HepG2 (cell line): ENCODE results near the gene DNAAF3. TPM values are rescaled to one million over a fixed set of nuclear protein-coding genes. Genes with fewer than 3 reads are reported as not detected.

Experiments used
- CENPBD1 ChIP-seq: sonication (generic); formaldehyde crosslinking; IDR thresholded peaks from 2 replicates; pipeline ENCODE4 v1.8.0; 2022; ENCODE audit warnings: missing genetic modification reagents, low read depth, mild to moderate bottlenecking, borderline replicate concordance
- CENPX ChIP-seq: sonication (generic); formaldehyde crosslinking; IDR thresholded peaks from 2 replicates; pipeline ENCODE4 v1.9.0; 2021; ENCODE audit warnings: mild to moderate bottlenecking, missing genetic modification reagents, moderate library complexity
- GLI4 ChIP-seq: sonication (generic); formaldehyde crosslinking; IDR thresholded peaks from 2 replicates; pipeline ENCODE4 v1.5.1; 2020; ENCODE audit warnings: missing genetic modification reagents, mild to moderate bottlenecking, moderate library complexity, borderline replicate concordance
- MED8 ChIP-seq: sonication (generic); formaldehyde crosslinking; IDR thresholded peaks from 2 replicates; pipeline ENCODE4 v1.8.1; 2023; ENCODE audit warnings: mild to moderate bottlenecking, missing genetic modification reagents; ENCODE audit not compliant: insufficient replicate concordance
- MEF2D ChIP-seq: sonication (generic); formaldehyde crosslinking; IDR thresholded peaks from 2 replicates; pipeline ENCODE4 v1.5.1; 2020; ENCODE audit warnings: mild to moderate bottlenecking, missing genetic modification reagents
- UBTF ChIP-seq: sonication (generic); formaldehyde crosslinking; IDR thresholded peaks from 2 replicates; pipeline ENCODE4 v1.4.0; 2020; ENCODE audit warnings: mild to moderate bottlenecking, missing genetic modification reagents
- ZNF253 ChIP-seq: sonication (generic); formaldehyde crosslinking; IDR thresholded peaks from 2 replicates; pipeline ENCODE4 v1.8.0; 2022; ENCODE audit warnings: mild to moderate bottlenecking, missing genetic modification reagents, borderline replicate concordance
- ZNF577 ChIP-seq: sonication (generic); formaldehyde crosslinking; IDR thresholded peaks from 2 replicates; pipeline ENCODE4 v1.4.0; 2020; ENCODE audit warnings: mild to moderate bottlenecking, low read depth, missing genetic modification reagents, borderline replicate concordance
- ZNF614 ChIP-seq: IDR thresholded peaks from 2 replicates; pipeline ENCODE4 v1.6.1; 2018; ENCODE audit warnings: missing biosample characterization, missing genetic modification reagents, inconsistent platforms, borderline replicate concordance
- polyA plus RNA-seq, 8 experiments: library from polyadenylated mRNA; depleted of rRNA in 3 of 8; stranded (reverse) in 7 of 8; unstranded in 1 of 8; fragments of >200 nt; fragmentation: Illumina TruSeq in 4 of 8; extraction: Trizol in 4 of 8; gene quantifications; 2 replicates each; pipeline versions ENCODE4 v1.2.1 to v1.2.3, GENCODE V29; 2011 to 2016; ENCODE audit warnings: low read depth in 4 of 8, missing spikeins in 1 of 8, mixed read lengths in 1 of 8; ENCODE audit not compliant: insufficient read depth in 1 of 8
- total RNA-seq, 5 experiments: library from RNA; depleted of rRNA; stranded (reverse); fragments of >200 nt; fragmentation: Illumina TruSeq; extraction: Trizol; gene quantifications; 2 replicates each; pipeline ENCODE4 v1.2.3, GENCODE V29; 2016; ENCODE audit warnings: low read depth in 1 of 5
- TF ChIP-seq, protein P1 (sequence below): sonication (generic); formaldehyde crosslinking; IDR thresholded peaks from 2 replicates; pipeline ENCODE4 v1.4.0; 2020; ENCODE audit warnings: missing genetic modification reagents
- TF ChIP-seq, protein P2 (sequence below): sonication (generic); formaldehyde crosslinking; IDR thresholded peaks from 2 replicates; pipeline ENCODE4 v1.9.0; 2022; ENCODE audit warnings: missing genetic modification reagents, mild to moderate bottlenecking, borderline replicate concordance

DNAAF3 gene
- total and polyA plus RNA-seq, 2 of the 13 experiments (the other 11 are each of a cell fraction or from before 2014, with no cell fraction given) = 0.30 to 0.40 TPM

- TF ChIP-seq, protein P1, sequence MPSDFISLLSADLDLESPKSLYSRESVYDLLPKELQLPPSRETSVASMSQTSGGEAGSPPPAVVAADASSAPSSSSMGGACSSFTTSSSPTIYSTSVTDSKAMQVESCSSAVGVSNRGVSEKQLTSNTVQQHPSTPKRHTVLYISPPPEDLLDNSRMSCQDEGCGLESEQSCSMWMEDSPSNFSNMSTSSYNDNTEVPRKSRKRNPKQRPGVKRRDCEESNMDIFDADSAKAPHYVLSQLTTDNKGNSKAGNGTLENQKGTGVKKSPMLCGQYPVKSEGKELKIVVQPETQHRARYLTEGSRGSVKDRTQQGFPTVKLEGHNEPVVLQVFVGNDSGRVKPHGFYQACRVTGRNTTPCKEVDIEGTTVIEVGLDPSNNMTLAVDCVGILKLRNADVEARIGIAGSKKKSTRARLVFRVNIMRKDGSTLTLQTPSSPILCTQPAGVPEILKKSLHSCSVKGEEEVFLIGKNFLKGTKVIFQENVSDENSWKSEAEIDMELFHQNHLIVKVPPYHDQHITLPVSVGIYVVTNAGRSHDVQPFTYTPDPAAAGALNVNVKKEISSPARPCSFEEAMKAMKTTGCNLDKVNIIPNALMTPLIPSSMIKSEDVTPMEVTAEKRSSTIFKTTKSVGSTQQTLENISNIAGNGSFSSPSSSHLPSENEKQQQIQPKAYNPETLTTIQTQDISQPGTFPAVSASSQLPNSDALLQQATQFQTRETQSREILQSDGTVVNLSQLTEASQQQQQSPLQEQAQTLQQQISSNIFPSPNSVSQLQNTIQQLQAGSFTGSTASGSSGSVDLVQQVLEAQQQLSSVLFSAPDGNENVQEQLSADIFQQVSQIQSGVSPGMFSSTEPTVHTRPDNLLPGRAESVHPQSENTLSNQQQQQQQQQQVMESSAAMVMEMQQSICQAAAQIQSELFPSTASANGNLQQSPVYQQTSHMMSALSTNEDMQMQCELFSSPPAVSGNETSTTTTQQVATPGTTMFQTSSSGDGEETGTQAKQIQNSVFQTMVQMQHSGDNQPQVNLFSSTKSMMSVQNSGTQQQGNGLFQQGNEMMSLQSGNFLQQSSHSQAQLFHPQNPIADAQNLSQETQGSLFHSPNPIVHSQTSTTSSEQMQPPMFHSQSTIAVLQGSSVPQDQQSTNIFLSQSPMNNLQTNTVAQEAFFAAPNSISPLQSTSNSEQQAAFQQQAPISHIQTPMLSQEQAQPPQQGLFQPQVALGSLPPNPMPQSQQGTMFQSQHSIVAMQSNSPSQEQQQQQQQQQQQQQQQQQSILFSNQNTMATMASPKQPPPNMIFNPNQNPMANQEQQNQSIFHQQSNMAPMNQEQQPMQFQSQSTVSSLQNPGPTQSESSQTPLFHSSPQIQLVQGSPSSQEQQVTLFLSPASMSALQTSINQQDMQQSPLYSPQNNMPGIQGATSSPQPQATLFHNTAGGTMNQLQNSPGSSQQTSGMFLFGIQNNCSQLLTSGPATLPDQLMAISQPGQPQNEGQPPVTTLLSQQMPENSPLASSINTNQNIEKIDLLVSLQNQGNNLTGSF (CRISPR knock-in tag) = no peak
- TF ChIP-seq ZNF614 (CRISPR knock-in tag) (no peak), CENPBD1 (CRISPR knock-in tag) (no peak), GLI4 (CRISPR knock-in tag) (peak; percentile 46; the same call in 1 of the 2 replicates), ZNF577 (CRISPR knock-in tag) (no peak), MED8 (CRISPR knock-in tag) (no peak), ZNF253 (CRISPR knock-in tag) (no peak), CENPX (CRISPR knock-in tag) (no peak), MEF2D (CRISPR knock-in tag) (no peak), UBTF (CRISPR knock-in tag) (peak; percentile 55)
- TF ChIP-seq, protein P2, sequence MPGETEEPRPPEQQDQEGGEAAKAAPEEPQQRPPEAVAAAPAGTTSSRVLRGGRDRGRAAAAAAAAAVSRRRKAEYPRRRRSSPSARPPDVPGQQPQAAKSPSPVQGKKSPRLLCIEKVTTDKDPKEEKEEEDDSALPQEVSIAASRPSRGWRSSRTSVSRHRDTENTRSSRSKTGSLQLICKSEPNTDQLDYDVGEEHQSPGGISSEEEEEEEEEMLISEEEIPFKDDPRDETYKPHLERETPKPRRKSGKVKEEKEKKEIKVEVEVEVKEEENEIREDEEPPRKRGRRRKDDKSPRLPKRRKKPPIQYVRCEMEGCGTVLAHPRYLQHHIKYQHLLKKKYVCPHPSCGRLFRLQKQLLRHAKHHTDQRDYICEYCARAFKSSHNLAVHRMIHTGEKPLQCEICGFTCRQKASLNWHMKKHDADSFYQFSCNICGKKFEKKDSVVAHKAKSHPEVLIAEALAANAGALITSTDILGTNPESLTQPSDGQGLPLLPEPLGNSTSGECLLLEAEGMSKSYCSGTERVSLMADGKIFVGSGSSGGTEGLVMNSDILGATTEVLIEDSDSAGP (CRISPR knock-in tag) = 0 out of 2 replicates have a peak, but pooled peaks have one; percentile 39
These were observed 50.1 kb downstream of the DNAAF3 start (continued) for GRCh38 chr19:55116232-55116858.
